HepG2 (cell line): ENCODE results near the gene AP2A2. TPM values are rescaled to one million over a fixed set of nuclear protein-coding genes. Genes with fewer than 3 reads are reported as not detected.
A peak's percentile ranks its signal among the peaks of the same experiment; 100 is the strongest.

ENCODE experiments used
- CREBL2 ChIP-seq: sonication (generic); formaldehyde crosslinking; IDR thresholded peaks from 2 replicates; pipeline ENCODE4 v1.8.1; 2023; ENCODE audit warnings: missing genetic modification reagents, mild to moderate bottlenecking, borderline replicate concordance
- DBP ChIP-seq: sonication (generic); formaldehyde crosslinking; IDR thresholded peaks from 2 replicates; pipeline ENCODE4 v1.4.0; 2020; ENCODE audit warnings: missing genetic modification reagents; ENCODE audit errors: not compliant biosample characterization
- FOXJ3 ChIP-seq: sonication (generic); formaldehyde crosslinking; IDR thresholded peaks from 2 replicates; pipeline ENCODE4 v1.4.0; 2020; ENCODE audit warnings: missing genetic modification reagents, mild to moderate bottlenecking, borderline replicate concordance
- KDM2A ChIP-seq: sonication (generic); formaldehyde crosslinking; IDR thresholded peaks from 2 replicates; pipeline ENCODE4 v1.4.0; 2020; ENCODE audit warnings: low read depth, missing genetic modification reagents, borderline replicate concordance
- PBX2 ChIP-seq: IDR thresholded peaks from 2 replicates; pipeline ENCODE4 v1.6.1; 2016; ENCODE audit warnings: control low read depth
- PRDM10 ChIP-seq: sonication (generic); formaldehyde crosslinking; IDR thresholded peaks from 2 replicates; pipeline ENCODE4 v1.4.0; 2020; ENCODE audit warnings: low read depth, missing genetic modification reagents
- SIX4 ChIP-seq: sonication (generic); formaldehyde crosslinking; IDR thresholded peaks from 2 replicates; pipeline ENCODE4 v1.4.0; 2020; ENCODE audit warnings: missing genetic modification reagents
- SKIL ChIP-seq: sonication (generic); formaldehyde crosslinking; IDR thresholded peaks from 2 replicates; pipeline ENCODE4 v1.8.0; 2022; ENCODE audit warnings: missing genetic modification reagents, mild to moderate bottlenecking, moderate library complexity, borderline replicate concordance
- ZBTB25 ChIP-seq: IDR thresholded peaks from 2 replicates; pipeline ENCODE4 v1.6.1; 2018; ENCODE audit warnings: missing genetic modification reagents
- ZBTB43 ChIP-seq: sonication (generic); formaldehyde crosslinking; conservative IDR thresholded peaks from 2 replicates; pipeline ENCODE4 v1.4.0; 2020; ENCODE audit warnings: missing genetic modification reagents
- ZNF350 ChIP-seq: sonication (generic); formaldehyde crosslinking; IDR thresholded peaks from 2 replicates; pipeline ENCODE4 v1.4.0; 2020; ENCODE audit warnings: mild to moderate bottlenecking, low read depth, missing genetic modification reagents, borderline replicate concordance
- ZNF431 ChIP-seq: sonication (generic); formaldehyde crosslinking; IDR thresholded peaks from 2 replicates; pipeline ENCODE4 v1.9.0; 2022; ENCODE audit warnings: missing genetic modification reagents, low read depth, mild to moderate bottlenecking, borderline replicate concordance
- ZNF639 ChIP-seq: conservative IDR thresholded peaks from 2 replicates; pipeline ENCODE4 v1.6.1; 2018; ENCODE audit warnings: missing genetic modification reagents
- polyA plus RNA-seq, 8 experiments: library from polyadenylated mRNA; depleted of rRNA in 3 of 8; stranded (reverse) in 7 of 8; unstranded in 1 of 8; fragments of >200 nt; fragmentation: Illumina TruSeq in 4 of 8; extraction: Trizol in 4 of 8; gene quantifications; 2 replicates each; pipeline versions ENCODE4 v1.2.1 to v1.2.3, GENCODE V29; 2011 to 2016; ENCODE audit warnings: low read depth in 4 of 8, missing spikeins in 1 of 8, mixed read lengths in 1 of 8; ENCODE audit not compliant: insufficient read depth in 1 of 8
- total RNA-seq, 5 experiments: library from RNA; depleted of rRNA; stranded (reverse); fragments of >200 nt; fragmentation: Illumina TruSeq; extraction: Trizol; gene quantifications; 2 replicates each; pipeline ENCODE4 v1.2.3, GENCODE V29; 2016; ENCODE audit warnings: low read depth in 1 of 5

Gene AP2A2
- total and polyA plus RNA-seq, 2 of the 13 experiments (the other 11 are each of a cell fraction or from before 2014, with no cell fraction given) = 25.7 to 75.7 TPM

- TF ChIP-seq ZNF639 (CRISPR knock-in tag) (no peak), KDM2A (CRISPR knock-in tag) (no peak), ZBTB43 (CRISPR knock-in tag) (0 out of 2 replicates have a peak, but pooled peaks have one; percentile 39), ZBTB25 (CRISPR knock-in tag) (no peak), DBP (CRISPR knock-in tag) (no peak), PBX2 (CRISPR knock-in tag) (no peak), FOXJ3 (CRISPR knock-in tag) (no peak), SKIL (no peak), ZNF350 (CRISPR knock-in tag) (0 out of 2 replicates have a peak, but pooled peaks have one; percentile 6), SIX4 (CRISPR knock-in tag) (no peak), CREBL2 (CRISPR knock-in tag) (no peak), ZNF431 (CRISPR knock-in tag) (no peak), PRDM10 (CRISPR knock-in tag) (no peak)
These were observed 3.6 kb upstream of the AP2A2 start (continued) for GRCh38 chr11:921921-922678.
